Loucy (cell line): ENCODE measurements around the gene ADCY4.

Experiments used
- CTCF ChIP-seq: fragments of 200-600 bp; sonication (generic); conservative IDR thresholded peaks from 2 replicates; pipeline ENCODE4 v1.5.1; 2014; ENCODE audit warnings: mild to moderate bottlenecking, antibody characterized with exemption, low read length
- EZH2phosphoT487 ChIP-seq: fragments of 200-600 bp; IDR thresholded peaks from 2 replicates; pipeline ENCODE4 v1.6.1; 2018; ENCODE audit warnings: antibody characterized with exemption, mild to moderate bottlenecking, moderate library complexity, borderline replicate concordance

- no peak for TF ChIP-seq CTCF
- no peak for TF ChIP-seq EZH2phosphoT487
Observed at GRCh38 chr14:24304019-24304387, 30.9 kb downstream of the ADCY4 start.
